ENCODE data around the gene CFAP46. TPM values are rescaled to one million over a fixed set of nuclear protein-coding genes. Genes with fewer than 3 reads are reported as not detected.

The CFAP46 gene
- total RNA-seq, 2 experiments from 2014 or later = not detected

DNA sequence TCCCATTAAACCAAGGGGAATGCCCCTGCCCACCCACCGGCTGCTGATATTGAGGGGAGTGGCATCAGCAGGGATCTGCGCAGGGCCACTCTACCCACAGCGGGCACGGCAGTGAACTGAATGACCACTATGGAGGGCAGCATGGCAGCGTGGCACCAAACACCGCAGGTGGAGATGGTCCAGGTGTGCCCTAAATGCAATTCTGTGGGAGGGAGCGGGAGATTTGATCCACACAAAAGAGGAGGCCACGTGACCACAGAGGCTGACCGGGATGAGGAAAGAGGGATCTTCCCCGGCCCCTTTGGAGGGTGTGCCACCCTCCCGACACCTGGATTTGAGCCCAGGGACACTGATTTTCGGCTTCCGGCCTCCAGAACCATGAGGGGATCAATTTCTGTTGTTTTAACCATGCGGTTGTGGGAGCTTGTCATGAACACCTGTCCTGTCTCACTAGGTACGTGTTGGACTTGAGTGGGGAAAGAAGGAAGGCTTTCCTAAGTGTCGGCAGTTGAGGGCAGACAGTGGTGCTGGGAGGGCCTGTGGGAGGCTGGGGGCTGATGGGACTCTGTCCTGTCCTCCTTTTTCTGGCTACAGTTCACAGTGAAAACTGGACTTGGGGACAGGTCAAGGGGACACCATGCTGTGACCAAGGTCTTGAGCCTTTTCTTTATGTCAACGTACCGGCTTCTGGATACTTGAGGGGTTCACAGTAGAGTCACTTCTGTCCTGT is 66.1 kb downstream of the CFAP46 start:
- no peaks in the 10 kb centered on the region for H3K36me3 ChIP-seq (ENCODE audit: insufficient read depth, low read length)
- TF ChIP-seq, protein P1, sequence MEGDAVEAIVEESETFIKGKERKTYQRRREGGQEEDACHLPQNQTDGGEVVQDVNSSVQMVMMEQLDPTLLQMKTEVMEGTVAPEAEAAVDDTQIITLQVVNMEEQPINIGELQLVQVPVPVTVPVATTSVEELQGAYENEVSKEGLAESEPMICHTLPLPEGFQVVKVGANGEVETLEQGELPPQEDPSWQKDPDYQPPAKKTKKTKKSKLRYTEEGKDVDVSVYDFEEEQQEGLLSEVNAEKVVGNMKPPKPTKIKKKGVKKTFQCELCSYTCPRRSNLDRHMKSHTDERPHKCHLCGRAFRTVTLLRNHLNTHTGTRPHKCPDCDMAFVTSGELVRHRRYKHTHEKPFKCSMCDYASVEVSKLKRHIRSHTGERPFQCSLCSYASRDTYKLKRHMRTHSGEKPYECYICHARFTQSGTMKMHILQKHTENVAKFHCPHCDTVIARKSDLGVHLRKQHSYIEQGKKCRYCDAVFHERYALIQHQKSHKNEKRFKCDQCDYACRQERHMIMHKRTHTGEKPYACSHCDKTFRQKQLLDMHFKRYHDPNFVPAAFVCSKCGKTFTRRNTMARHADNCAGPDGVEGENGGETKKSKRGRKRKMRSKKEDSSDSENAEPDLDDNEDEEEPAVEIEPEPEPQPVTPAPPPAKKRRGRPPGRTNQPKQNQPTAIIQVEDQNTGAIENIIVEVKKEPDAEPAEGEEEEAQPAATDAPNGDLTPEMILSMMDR (conservative IDR thresholded peaks at IDR 0.05; ENCODE audit: low read length) = no peak
- no peak for TF ChIP-seq EZH2phosphoT487 (IDR thresholded peaks at IDR 0.05; ENCODE audit: borderline replicate concordance, low read depth, low read length)
- H4K20me1 ChIP-seq (ENCODE audit: insufficient read depth, low read length) = no peaks in the 10 kb centered on the region
- H3K9me2 ChIP-seq (ENCODE audit: insufficient read depth, low read length) = no peaks in the 10 kb centered on the region
- no peaks in the 10 kb centered on the region for H3K79me2 ChIP-seq (ENCODE audit: insufficient read depth, low read depth, low read length)
- ChIA-PET CTCF (ENCODE audit: unreplicated experiment) (no interaction called here), POLR2A (no interaction called here)
- no peak overlapping the region for H3K4me2 ChIP-seq (ENCODE audit: low read length)
- H3K4me1 ChIP-seq (ENCODE audit: insufficient read depth, low read length, poor library complexity, severe bottlenecking) = no peaks in the 10 kb centered on the region
- H2AFZ ChIP-seq (ENCODE audit: low read length) = no peak overlapping the region
- no peak overlapping the region for H3K4me3 ChIP-seq (ENCODE audit: low read depth, low read length, poor library complexity, severe bottlenecking)
- no peak for DNase-seq (ENCODE audit: low spot score)
- intact Hi-C loops (cut with micrococcal nuclease; ENCODE audit: unreplicated experiment) = no loop called here
- no peak overlapping the region for H3K27ac ChIP-seq (ENCODE audit: low read depth, low read length, poor library complexity, severe bottlenecking)
- no TSS peak for BruUV-seq (replicated peaks)
- no peaks in the 10 kb centered on the region for H3K9me3 ChIP-seq (ENCODE audit: low read length)

DNA sequence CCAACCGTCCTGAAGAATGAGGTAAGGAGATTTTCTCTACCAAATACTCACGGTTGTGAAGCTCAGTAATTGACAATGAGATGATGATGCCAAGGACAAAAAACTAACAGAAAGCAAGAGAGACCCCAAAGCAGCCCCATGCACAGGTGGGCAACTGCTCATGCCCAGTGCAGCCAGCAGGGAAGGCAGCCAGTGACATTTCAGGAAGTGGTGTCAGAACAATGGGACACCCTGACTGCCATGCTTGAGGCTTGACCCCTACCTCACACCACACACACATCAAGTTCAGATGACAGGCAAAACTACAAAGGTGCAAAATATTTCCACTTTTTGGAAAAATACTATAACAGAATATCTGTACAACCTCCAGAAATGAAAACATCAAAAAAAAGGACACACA is 66.9 kb downstream of the CFAP46 start:
- no peaks in the 10 kb centered on the region for H3K79me2 ChIP-seq (ENCODE audit: insufficient read depth, low read depth, low read length)
- H3K36me3 ChIP-seq (ENCODE audit: insufficient read depth, low read length) = no peaks in the 10 kb centered on the region
- no peaks in the 10 kb centered on the region for H3K9me3 ChIP-seq (ENCODE audit: low read length)
- H3K4me3 ChIP-seq (ENCODE audit: low read depth, low read length, poor library complexity, severe bottlenecking) = no peak overlapping the region
- H3K27ac ChIP-seq (ENCODE audit: low read depth, low read length, poor library complexity, severe bottlenecking) = no peak overlapping the region
- intact Hi-C loops (cut with micrococcal nuclease; ENCODE audit: unreplicated experiment) = no loop called here
- H3K9me2 ChIP-seq (ENCODE audit: insufficient read depth, low read length) = no peaks in the 10 kb centered on the region
- TF ChIP-seq, protein P1 (conservative IDR thresholded peaks at IDR 0.05; ENCODE audit: low read length) = no peak
- TF ChIP-seq EZH2phosphoT487 (IDR thresholded peaks at IDR 0.05; ENCODE audit: borderline replicate concordance, low read depth, low read length) = no peak
- no peak for DNase-seq (ENCODE audit: low spot score)
- H4K20me1 ChIP-seq (ENCODE audit: insufficient read depth, low read length) = no peaks in the 10 kb centered on the region
- BruUV-seq (replicated peaks) = no TSS peak
- CTCF ChIA-PET (ENCODE audit: unreplicated experiment) = no interaction called here
- no peak overlapping the region for H3K4me2 ChIP-seq (ENCODE audit: low read length)
- POLR2A ChIA-PET = no interaction called here
- H2AFZ ChIP-seq (ENCODE audit: low read length) = no peak overlapping the region
- H3K4me1 ChIP-seq (ENCODE audit: insufficient read depth, low read length, poor library complexity, severe bottlenecking) = no peaks in the 10 kb centered on the region

DNA sequence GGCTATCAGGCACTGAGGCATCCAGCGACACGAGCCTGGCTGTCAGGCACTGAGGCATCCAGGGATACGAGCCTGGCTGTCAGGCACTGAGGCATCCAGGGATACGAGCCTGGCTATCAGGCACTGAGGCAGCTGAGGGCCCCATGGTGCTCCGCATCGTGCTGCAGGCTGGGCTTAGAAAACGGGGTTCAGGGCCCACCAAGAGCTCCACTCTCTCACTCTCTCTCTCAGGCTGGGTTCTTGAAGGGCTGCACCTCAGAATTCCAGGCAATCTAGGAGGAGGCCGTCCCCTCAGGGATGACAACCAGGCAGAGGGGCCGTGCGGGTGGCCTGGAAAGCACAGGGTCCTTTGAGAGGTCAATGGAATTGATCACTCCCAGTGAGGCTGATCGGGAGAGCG is 69.0 kb downstream of the CFAP46 start:
- POLR2A ChIA-PET = no interaction called here
- Histone ChIP-seq H3K36me3 (ENCODE audit: insufficient read depth, low read length) (no peaks in the 10 kb centered on the region), H4K20me1 (ENCODE audit: insufficient read depth, low read length) (no peaks in the 10 kb centered on the region), H3K9me3 (ENCODE audit: low read length) (no peaks in the 10 kb centered on the region), H3K4me2 (ENCODE audit: low read length) (no peak overlapping the region), H3K4me1 (ENCODE audit: insufficient read depth, low read length, poor library complexity, severe bottlenecking) (no peaks in the 10 kb centered on the region), H3K9me2 (ENCODE audit: insufficient read depth, low read length) (no peaks in the 10 kb centered on the region), H2AFZ (ENCODE audit: low read length) (no peak overlapping the region), H3K27ac (ENCODE audit: low read depth, low read length, poor library complexity, severe bottlenecking) (no peak overlapping the region), H3K4me3 (ENCODE audit: low read depth, low read length, poor library complexity, severe bottlenecking) (no peak overlapping the region), H3K79me2 (ENCODE audit: insufficient read depth, low read depth, low read length) (no peaks in the 10 kb centered on the region)
- no peak for TF ChIP-seq EZH2phosphoT487 (IDR thresholded peaks at IDR 0.05; ENCODE audit: borderline replicate concordance, low read depth, low read length)
- TF ChIP-seq, protein P1 (conservative IDR thresholded peaks at IDR 0.05; ENCODE audit: low read length) = no peak
- no peak for DNase-seq (ENCODE audit: low spot score)
- intact Hi-C loops (cut with micrococcal nuclease; ENCODE audit: unreplicated experiment) = no loop called here
- CTCF ChIA-PET (ENCODE audit: unreplicated experiment) = no interaction called here
- BruUV-seq (replicated peaks) = no TSS peak
